MG63 (cell line): ENCODE measurements around the gene NUP210. TPM values are rescaled to one million over a fixed set of nuclear protein-coding genes. Genes with fewer than 3 reads are reported as not detected.

Experiments used
- DNase-seq: peaks from one replicate; pipeline ENCODE4 v3.0.0-alpha.2; 2020
- H3K27me3 ChIP-seq: fragments of 250-450 bp; sonication (Bioruptor Pico); 2 replicates; pipeline ENCODE4 v1.5.1; 2020; ENCODE audit warnings: mild to moderate bottlenecking, moderate library complexity
- H3K36me3 ChIP-seq: fragments of 250-450 bp; sonication (Bioruptor Pico); 2 replicates; pipeline ENCODE4 v1.5.1; 2020; ENCODE audit warnings: mild to moderate bottlenecking, moderate library complexity
- H3K4me3 ChIP-seq: fragments of 250-450 bp; sonication (Bioruptor Pico); 2 replicates; pipeline ENCODE4 v1.5.1; 2020; ENCODE audit warnings: mild to moderate bottlenecking, moderate library complexity
- H3K9me3 ChIP-seq: fragments of 250-450 bp; sonication (Bioruptor Pico); 2 replicates; pipeline ENCODE4 v1.5.1; 2020; ENCODE audit warnings: mild to moderate bottlenecking, moderate library complexity
- total RNA-seq: library from RNA; depleted of rRNA; stranded (reverse); fragments of >200 nt; shearing (Covaris generic); gene quantifications from 2 replicates; pipeline ENCODE4 v1.2.3, GENCODE V29; 2014; ENCODE audit warnings: low replicate concordance

The NUP210 gene
- total RNA-seq, 1 experiment from 2014 or later, result 16.4 TPM

- DNase-seq, result no peak
- no peaks in the 10 kb centered on the region for H3K27me3 ChIP-seq
- no peaks in the 10 kb centered on the region for H3K9me3 ChIP-seq
- H3K4me3 ChIP-seq, result no peak overlapping the region
- no peaks in the 10 kb centered on the region for H3K36me3 ChIP-seq
These were observed 88.0 kb downstream of the NUP210 start for GRCh38 chr3:13332158-13332557.

- no peaks in the 10 kb centered on the region for H3K27me3 ChIP-seq
- no peak overlapping the region for H3K4me3 ChIP-seq
- DNase-seq, result no peak
- no peaks in the 10 kb centered on the region for H3K9me3 ChIP-seq
- no peaks in the 10 kb centered on the region for H3K36me3 ChIP-seq
These were observed 90.4 kb downstream of the NUP210 start for GRCh38 chr3:13329746-13330145.

GRCh38 chr3:13325892-13326443 lies 94.2 kb downstream of the NUP210 start:
- no peaks in the 10 kb centered on the region for H3K9me3 ChIP-seq
- no peaks in the 10 kb centered on the region for H3K36me3 ChIP-seq
- H3K4me3 ChIP-seq, result no peak overlapping the region
- DNase-seq, result no peak
- no peaks in the 10 kb centered on the region for H3K27me3 ChIP-seq

- Histone ChIP-seq H3K27me3 (no peaks in the 10 kb centered on the region), H3K9me3 (no peaks in the 10 kb centered on the region), H3K4me3 (no peak overlapping the region), H3K36me3 (no peaks in the 10 kb centered on the region)
- DNase-seq, result no peak
These were observed 95.2 kb downstream of the NUP210 start for GRCh38 chr3:13324835-13325501.

GRCh38 chr3:13323822-13324221 lies 96.3 kb downstream of the NUP210 start:
- Histone ChIP-seq H3K4me3 (no peak overlapping the region), H3K9me3 (no peaks in the 10 kb centered on the region), H3K36me3 (no peaks in the 10 kb centered on the region), H3K27me3 (no peaks in the 10 kb centered on the region)
- DNase-seq, result no peak

- Histone ChIP-seq H3K9me3 (no peaks in the 10 kb centered on the region), H3K4me3 (no peak overlapping the region), H3K27me3 (no peaks in the 10 kb centered on the region), H3K36me3 (no peaks in the 10 kb centered on the region)
- DNase-seq, result no peak
These were observed 97.8 kb downstream of the NUP210 start for GRCh38 chr3:13322324-13322723.

GRCh38 chr3:13319564-13320220 lies 100.4 kb downstream of the NUP210 start:
- Histone ChIP-seq H3K4me3 (no peak overlapping the region), H3K36me3 (no peaks in the 10 kb centered on the region), H3K9me3 (no peaks in the 10 kb centered on the region), H3K27me3 (no peaks in the 10 kb centered on the region)
- DNase-seq, result no peak

GRCh38 chr3:13318626-13319470 lies 101.3 kb downstream of the NUP210 start:
- H3K36me3 ChIP-seq, result no peaks in the 10 kb centered on the region
- no peaks in the 10 kb centered on the region for H3K9me3 ChIP-seq
- DNase-seq, result no peak
- H3K4me3 ChIP-seq, result no peak overlapping the region
- H3K27me3 ChIP-seq, result no peaks in the 10 kb centered on the region

- H3K36me3 ChIP-seq, result no peaks in the 10 kb centered on the region
- no peaks in the 10 kb centered on the region for H3K27me3 ChIP-seq
- no peak overlapping the region for H3K4me3 ChIP-seq
- no peaks in the 10 kb centered on the region for H3K9me3 ChIP-seq
- DNase-seq, result no peak
These were observed 102.4 kb downstream of the NUP210 start for GRCh38 chr3:13317596-13318320.

- Histone ChIP-seq H3K27me3 (no peaks in the 10 kb centered on the region), H3K36me3 (no peaks in the 10 kb centered on the region), H3K4me3 (no peak overlapping the region), H3K9me3 (no peaks in the 10 kb centered on the region)
- DNase-seq, result no peak
These were observed 103.5 kb downstream of the NUP210 start for GRCh38 chr3:13316603-13317002.

GRCh38 chr3:13314877-13315276 lies 105.2 kb downstream of the NUP210 start:
- H3K27me3 ChIP-seq, result no peaks in the 10 kb centered on the region
- H3K9me3 ChIP-seq, result no peaks in the 10 kb centered on the region
- no peak overlapping the region for H3K4me3 ChIP-seq
- no peaks in the 10 kb centered on the region for H3K36me3 ChIP-seq
- DNase-seq, result no peak

GRCh38 chr3:13313813-13314212 lies 106.3 kb downstream of the NUP210 start:
- H3K4me3 ChIP-seq, result no peak overlapping the region
- H3K27me3 ChIP-seq, result no peaks in the 10 kb centered on the region
- no peaks in the 10 kb centered on the region for H3K9me3 ChIP-seq
- DNase-seq, result no peak
- no peaks in the 10 kb centered on the region for H3K36me3 ChIP-seq

- Histone ChIP-seq H3K27me3 (no peaks in the 10 kb centered on the region), H3K4me3 (no peak overlapping the region), H3K9me3 (no peaks in the 10 kb centered on the region), H3K36me3 (no peaks in the 10 kb centered on the region)
- DNase-seq, result no peak
These were observed 111.1 kb downstream of the NUP210 start for GRCh38 chr3:13309004-13309403.

- Histone ChIP-seq H3K27me3 (no peaks in the 10 kb centered on the region), H3K36me3 (no peaks in the 10 kb centered on the region), H3K9me3 (no peaks in the 10 kb centered on the region), H3K4me3 (no peak overlapping the region)
- peak; percentile 9 for DNase-seq
These were observed 111.7 kb downstream of the NUP210 start for GRCh38 chr3:13308380-13308801.

GRCh38 chr3:13307041-13307440 lies 113.1 kb downstream of the NUP210 start:
- DNase-seq, result peak; percentile 4
- H3K4me3 ChIP-seq, result no peak overlapping the region
- H3K27me3 ChIP-seq, result no peaks in the 10 kb centered on the region
- no peaks in the 10 kb centered on the region for H3K36me3 ChIP-seq
- no peaks in the 10 kb centered on the region for H3K9me3 ChIP-seq

- Histone ChIP-seq H3K27me3 (no peaks in the 10 kb centered on the region), H3K9me3 (no peaks in the 10 kb centered on the region), H3K4me3 (no peak overlapping the region), H3K36me3 (no peaks in the 10 kb centered on the region)
- no peak for DNase-seq
These were observed 114.5 kb downstream of the NUP210 start for GRCh38 chr3:13305623-13306022.

- Histone ChIP-seq H3K9me3 (no peaks in the 10 kb centered on the region), H3K27me3 (no peaks in the 10 kb centered on the region)
- DNase-seq, result no peak
These were observed 116.7 kb downstream of the NUP210 start for GRCh38 chr3:13303410-13303809.

More at GRCh38 chr3:13303410-13303809, 116.7 kb downstream of the NUP210 start:
- no peaks in the 10 kb centered on the region for H3K36me3 ChIP-seq
- no peak overlapping the region for H3K4me3 ChIP-seq
